NCI-H2107 treated with DMSO at 0.1 percent for 48 hours (cell line): Measurements from ENCODE around the gene IVNS1ABP.
A peak's percentile ranks its signal among the peaks of the same experiment; 100 is the strongest.
"Not testable (repeated sequence)": the region's sequence is repeated elsewhere in the genome, so short reads cannot be mapped to it uniquely, and the experiment has no call there.

Experiments used
- DNase-seq: peaks from one replicate; lab custom pipeline; 2025; ENCODE audit not compliant: unreplicated experiment; lab: John Stamatoyannopoulos, UW

The IVNS1ABP gene

DNA sequence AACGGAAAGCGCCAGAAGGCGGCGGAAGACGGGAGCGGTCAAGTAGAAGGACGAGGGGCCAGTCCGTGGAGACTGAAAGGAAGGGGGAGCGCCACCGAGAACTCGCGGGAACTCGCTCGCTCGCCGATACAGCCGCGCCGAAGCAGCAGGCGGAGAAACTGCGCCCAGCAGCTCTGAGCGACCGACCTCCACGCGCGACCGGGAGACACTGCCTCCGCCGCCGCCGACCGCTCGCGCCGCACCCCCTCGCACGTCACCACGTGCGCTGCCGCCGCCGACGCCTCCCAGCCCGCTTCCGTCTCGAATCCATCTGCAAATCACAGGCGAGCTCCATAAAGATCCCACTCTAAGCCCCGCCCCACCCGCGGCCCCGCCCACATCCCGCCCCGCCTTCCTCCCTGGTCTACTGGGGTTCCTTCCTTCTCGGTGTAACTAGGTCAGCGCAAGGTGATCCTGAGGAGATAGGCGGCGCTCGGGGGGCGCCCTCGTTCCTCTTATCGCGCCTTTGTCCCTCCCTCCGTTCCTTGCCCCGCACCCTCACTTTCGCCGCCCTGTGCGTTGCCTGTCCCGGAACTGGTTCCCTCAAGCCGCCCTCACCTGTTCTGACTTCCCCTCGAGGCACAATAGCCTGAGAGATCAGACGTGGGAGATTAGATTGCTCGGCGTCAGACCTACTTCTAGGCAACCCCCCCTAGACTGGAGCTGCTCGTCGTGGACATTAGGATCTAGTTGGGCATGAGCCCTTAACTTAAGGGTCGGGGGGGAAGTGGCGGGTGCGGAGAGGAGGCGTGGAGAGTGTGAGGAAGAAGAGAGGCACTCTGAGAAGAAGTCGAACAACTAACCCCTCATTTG, at the start of gene IVNS1ABP:
Gene IVNS1ABP, minus strand, starts transcription at position 210 of the 852 bp plus-strand sequence. CDS start 7,750 bp downstream, outside the sequence.
- peak; percentile 98 for DNase-seq

DNA sequence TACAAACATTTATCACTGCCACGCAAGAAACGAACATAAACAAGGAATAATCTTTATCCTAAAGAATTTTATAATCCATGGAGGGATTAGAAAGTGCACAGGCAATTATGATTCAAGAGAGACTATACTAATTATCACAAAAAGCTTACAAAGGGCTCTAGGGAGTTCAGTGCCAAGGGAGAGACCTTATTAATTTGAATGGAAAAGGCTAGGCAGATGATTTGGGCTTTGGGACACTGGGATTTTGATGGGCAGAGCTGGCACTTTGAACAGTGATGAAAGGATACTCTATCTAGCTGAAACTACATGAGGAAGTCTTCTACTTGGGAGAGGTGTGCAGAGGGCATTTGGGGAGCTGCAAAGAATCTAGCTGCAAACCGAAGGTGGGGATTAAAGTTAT, 48.9 kb upstream of the IVNS1ABP start:
- DNase-seq, result no peak

DNA sequence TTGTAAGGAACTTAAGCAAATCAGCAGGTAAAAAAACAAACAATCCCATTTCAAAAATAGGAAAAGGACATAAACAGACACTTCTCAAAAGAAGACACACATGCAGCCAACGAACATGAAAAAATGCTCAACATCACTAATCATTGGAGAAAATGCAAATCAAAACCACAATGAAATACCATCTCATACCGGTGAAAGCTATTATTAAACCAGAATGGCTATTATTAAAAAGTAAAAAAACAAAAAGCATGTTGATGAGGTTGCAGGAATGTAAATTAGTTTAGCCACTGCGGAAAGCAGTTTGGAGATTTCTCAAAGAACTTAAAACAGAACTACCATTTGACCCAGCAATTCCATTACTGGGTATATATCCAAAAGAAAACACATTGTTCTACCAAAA, 47.5 kb upstream of the IVNS1ABP start:
- not testable (repeated sequence) for DNase-seq

DNA sequence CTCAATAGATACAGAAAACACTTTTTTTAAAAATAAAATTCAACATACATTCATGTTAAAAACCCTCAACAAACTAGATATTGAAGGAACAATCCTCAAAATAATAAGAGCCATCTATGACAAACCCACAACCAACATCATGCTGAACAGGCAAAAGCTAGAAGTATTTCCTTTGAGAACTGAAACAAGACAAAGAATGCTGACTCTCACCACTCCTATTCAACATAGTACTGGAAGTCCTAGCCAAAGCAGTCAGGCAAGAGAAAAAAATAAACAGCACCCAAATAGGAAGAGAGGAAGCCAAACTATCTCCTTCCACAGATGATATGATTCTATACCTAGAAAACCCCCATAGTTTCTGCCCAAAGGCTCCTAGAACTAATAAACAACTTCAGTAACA, 46.2 kb upstream of the IVNS1ABP start:
- no peak for DNase-seq

DNA sequence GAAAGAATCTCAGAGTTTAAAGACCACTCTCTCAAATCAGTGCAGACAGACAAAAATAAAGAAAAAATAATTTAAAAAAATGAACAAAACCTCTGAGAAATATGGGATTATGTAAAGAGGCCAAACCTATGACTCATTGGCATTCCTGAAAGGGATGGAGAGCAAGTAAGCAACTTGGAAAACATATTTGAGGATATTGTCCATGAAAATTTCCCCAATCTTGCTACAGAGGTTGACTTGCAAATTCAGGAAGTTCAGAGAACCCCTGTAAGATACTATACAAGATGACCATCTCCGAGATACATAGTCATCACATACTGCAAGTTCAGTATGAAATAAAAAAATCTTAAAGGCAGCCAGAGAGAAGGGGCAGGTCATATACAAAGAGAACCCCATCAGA, 43.7 kb upstream of the IVNS1ABP start:
- DNase-seq, result no peak

DNA sequence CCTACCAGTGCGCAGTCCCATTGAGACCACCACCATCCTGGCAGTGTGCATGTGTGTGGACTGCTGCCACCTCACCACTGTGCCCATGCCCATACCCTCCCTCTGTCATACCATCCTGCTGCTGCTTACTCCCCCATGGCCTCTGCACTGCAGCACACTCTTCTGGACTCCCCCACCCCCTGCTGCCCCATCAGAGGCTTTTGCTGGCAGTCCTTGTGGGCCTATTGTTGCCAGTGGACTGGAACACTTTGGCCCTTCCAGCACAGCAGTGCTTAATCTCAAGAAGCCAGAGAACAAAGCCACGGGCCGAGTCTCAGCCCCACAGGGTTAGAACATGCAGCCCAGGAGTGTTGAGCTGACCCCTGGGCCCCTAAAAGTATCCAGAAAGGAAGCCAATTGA, 41.9 kb upstream of the IVNS1ABP start:
- DNase-seq, result no peak

DNA sequence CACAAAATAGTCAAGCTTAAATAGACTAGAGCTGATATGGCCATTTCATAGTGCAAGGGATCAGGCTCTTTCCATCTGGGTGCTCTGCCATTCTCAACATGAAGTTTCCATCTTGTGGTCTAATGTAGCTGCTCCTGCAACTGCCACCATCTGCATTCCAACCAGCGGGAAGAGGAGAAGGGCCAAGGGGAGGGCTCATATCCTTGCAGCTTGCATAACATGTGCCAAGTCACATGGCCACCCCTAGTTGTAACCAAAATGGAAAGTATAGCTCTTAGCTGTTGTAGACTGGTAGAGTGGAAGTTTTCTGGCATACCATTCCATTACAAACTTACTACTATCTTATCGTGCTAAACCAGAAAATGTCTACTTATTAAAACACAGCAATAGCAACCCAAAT, 38.9 kb upstream of the IVNS1ABP start:
- DNase-seq, result no peak

DNA sequence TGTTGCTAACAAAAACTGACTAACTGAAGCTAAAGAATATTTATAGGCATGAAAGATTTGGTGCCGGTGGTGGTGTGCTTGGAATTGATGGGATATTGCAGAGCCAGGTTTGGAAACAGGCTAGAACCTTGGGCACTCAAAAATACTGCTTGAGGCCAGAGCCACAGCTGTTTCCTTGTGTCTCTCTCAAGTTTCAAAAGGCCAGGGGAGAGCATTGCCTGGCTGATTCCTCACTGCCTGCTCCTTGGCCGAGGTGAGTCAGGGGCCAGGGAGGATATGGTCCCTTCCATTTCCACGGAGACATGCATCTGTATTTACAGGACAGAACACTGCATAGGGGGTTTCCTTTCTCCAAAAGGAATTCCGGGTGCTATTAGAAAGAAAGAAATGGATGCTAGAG, 36.1 kb upstream of the IVNS1ABP start:
- DNase-seq, result no peak

DNA sequence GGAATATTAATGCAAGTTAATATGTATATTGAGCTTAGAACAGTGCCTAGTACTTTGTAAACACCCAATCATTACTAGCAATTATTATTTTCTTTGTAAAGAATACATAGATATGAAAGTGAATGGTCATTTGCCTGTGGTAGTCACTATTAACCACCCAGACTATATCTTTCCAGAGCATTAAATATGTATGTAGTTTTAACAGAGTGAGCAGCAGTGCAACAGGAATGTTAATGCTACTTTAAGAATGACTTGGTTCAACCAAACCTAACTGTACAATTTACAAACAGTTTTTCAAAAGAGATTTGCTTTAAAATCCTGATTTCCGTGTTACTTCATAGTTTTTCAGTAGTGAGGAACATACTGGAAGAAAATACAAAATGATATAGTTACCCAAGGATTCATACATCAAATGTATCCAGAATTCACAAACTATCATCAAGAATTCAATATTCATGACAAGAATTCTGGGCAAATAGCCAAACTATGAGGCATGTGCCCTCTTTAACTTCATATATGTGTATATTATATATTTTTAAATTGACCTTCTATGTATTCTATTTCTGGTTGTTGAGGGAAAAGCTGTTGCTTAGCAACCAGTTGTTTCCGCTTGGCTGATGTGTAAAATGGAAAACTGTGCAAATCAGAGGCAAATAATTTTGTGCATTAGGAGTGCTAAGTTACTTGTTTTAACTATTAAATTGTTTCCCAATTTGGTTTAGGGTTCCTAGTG, 34.9 kb upstream of the IVNS1ABP start:
- DNase-seq, result no peak

DNA sequence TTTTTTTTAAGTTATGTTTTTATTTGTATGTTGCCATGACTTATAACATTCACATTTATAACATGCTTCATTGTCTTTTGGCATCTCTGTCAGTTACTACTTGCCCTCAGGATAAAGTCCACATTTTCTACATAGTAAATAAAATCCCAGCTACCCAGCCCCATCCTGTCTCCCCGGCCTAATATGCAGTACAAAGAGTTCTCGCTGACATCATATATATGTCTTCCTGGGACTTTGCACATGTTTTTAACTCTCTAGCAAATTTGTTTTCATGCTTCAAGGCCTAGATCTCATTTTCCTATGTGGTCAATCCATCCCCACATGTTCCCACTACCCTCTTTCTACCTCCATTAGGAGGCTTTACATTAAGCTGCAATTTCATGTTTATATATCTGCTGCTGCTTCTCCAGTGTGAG, 33.0 kb upstream of the IVNS1ABP start:
- no peak for DNase-seq

DNA sequence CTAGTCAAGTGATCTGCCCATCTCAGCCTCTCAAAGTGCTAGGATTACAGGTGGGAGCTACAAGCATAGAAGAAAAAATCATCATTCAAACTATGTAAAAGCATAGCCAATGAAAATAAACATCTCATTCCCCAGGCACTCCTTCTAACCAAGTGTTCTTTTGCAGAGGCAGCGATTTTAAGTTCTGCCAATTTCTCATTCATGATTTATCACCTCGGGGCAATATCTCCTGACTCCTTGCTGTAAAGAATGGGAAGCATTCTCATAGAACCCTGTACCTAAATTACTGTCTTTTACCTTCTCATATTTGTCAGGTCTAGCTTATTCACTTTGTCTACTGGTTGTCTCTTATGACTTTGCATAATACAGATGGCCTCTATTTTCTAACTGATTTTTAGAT, 32.5 kb upstream of the IVNS1ABP start:
- DNase-seq, result no peak

DNA sequence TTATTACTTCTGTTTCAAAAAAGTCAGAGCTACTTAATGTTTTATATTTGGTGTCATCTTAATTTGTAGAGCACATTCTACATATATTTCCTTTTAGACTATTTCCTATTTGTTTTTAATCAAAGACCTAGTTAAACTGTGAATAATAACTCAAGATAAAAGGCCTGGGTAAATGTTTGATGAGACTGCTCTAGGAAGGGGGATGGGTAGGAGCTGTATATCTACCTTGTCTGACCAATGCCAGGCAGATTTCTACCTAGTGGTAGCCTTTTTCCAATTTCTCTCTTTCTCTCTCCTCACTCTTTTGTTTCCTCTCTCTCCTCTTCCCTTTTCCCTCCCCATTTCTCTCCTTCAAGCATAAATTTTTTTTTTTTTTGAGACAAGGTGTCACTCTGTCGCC, 31.9 kb upstream of the IVNS1ABP start:
- DNase-seq, result no peak

DNA sequence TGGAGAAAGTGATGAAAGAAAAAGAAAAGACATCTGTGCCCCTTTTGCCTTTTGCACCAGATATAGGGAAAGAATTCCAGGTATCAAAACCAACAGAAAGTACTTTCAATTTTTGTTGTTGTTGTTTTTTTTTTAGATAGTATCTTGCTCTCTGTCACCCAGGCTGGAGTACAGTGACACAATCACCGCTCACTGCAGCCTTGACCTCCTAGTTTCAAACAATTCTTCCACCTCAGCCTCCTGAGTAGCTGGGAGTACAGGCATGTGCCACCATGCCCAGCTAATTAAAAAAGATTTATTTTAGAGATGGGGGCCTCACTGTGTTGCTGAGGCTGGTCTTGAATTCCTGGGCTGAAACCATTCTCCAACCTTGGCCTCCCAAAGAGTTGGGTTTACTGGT, 31.3 kb upstream of the IVNS1ABP start:
- no peak for DNase-seq

DNA sequence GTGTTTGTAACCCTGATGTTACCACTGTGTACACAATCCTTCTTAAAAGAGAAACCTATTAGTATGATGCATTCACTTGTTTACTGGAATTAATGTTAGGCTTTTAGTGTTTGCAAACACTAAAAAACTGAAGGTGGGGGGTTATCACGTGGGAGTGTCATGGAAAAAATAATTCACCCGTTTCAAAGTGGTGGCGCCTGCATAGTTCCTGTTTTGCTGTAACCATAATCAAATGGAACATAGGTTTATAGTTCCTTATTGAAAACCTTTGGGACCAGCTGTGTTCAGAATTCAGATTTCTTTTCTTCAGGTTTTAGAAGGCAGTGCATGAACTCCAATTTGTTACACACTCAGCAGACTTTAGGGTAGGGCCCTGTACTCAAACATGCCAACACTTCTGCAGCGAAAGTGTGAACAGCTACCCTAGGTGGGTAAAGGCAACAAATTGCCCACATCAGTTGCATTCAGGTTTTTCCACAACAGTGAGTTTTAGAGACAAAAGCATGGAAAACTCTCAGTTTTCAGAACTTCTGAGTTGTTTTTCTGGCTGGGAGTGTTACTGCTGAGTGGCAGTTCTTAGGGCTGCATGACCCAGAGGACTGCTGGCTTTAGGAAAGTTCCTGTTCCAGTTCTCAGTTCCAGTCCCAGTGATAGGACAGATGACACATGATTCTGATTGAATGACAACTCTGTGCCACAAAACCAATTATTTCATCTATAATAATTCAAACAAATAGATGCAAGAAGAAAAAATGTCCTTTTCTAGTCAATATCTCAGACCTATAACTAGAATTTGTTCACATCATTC, 29.1 kb upstream of the IVNS1ABP start:
- no peak for DNase-seq

DNA sequence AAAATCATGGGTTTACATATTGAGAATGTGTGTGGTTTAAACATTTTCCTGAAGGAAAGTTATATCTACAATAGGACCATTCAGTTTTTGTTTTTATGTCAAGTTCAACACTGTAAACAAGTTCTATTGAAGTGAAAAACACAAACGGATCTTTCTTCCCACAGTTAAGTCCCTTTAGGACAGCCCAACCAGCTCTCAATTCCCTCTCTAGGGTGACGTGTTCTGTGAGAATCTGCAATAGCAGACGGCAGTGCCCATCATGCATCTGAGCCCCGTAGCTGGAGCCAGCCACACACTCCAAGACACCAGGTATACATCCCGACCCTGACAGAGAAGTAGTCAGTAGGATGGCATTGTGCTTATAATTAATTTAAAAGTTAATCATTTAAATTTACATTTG, 26.3 kb upstream of the IVNS1ABP start:
- no peak for DNase-seq

DNA sequence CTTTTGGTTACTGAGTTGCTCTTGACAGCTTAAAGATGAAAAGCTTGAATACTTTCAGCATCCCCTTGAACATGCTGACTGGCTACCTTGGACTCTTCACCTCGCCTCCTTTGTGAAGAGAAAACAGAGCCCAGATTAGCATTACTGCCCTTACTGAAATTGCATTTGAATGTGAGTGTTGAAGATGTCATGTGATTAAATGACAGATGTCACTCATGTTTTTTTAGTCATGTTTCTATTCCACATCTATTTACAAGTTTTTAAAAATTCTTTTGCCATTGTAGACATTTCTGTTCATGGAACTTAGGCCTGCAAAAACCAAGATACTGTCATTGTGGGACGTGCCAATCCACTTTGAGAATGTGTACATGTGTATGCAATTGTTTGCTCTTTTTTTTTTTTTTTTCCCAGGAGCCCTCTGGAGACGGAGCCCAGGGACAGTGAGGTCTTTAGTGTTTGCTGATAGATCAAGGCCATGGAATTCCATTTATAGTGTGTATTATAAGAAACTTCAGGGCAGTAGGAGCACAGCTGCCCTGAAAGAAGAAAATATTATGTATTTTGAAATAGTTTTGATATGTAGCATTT, 25.7 kb upstream of the IVNS1ABP start:
- DNase-seq, result no peak

DNA sequence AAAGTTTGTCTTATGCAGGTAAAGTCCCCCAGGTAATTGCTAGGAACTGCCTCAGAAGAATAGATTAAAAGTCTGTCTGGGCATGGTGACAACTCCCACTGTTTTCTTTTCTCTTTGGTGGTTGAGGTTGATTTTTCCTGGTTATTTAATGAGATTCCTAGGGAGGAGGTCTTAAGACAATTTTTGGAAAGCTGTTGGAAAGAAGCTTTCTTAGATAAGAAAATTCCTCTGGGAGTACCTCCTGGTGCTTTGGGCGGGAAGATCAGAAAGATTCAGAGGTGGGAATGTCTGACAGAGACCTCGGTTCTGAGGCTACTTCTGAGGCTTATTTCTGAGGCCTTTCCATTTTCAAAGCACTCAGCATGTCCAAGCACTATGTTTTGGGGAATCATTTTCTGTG, 25.0 kb upstream of the IVNS1ABP start:
- no peak for DNase-seq

DNA sequence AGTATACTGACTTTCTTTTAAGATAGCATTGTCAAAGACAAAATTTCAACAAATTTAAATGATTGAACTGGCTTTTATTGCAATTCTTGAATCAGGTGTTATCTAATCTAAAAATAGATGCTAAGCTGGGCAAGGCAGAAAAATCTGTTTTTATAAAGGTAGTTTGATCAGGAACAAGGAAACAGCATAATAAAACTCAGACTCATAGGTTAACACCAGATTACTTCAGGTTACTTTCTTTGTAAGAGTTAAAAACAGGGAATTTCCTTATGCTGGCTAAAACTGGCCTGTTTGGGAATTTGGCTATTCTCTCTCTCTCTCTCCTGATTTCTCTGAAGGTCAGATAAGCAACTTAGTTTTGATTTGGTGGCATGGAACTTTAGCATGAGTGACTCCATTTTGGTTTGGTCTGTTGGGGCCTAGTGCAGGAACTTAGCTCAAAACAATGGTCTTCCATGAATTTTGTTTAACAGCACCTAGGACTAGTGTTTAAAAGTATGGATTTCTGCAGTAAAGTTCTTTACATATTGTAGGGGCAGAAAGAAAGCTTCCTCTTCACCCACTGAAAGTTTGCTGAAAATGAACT, 24.2 kb upstream of the IVNS1ABP start:
- no peak for DNase-seq

DNA sequence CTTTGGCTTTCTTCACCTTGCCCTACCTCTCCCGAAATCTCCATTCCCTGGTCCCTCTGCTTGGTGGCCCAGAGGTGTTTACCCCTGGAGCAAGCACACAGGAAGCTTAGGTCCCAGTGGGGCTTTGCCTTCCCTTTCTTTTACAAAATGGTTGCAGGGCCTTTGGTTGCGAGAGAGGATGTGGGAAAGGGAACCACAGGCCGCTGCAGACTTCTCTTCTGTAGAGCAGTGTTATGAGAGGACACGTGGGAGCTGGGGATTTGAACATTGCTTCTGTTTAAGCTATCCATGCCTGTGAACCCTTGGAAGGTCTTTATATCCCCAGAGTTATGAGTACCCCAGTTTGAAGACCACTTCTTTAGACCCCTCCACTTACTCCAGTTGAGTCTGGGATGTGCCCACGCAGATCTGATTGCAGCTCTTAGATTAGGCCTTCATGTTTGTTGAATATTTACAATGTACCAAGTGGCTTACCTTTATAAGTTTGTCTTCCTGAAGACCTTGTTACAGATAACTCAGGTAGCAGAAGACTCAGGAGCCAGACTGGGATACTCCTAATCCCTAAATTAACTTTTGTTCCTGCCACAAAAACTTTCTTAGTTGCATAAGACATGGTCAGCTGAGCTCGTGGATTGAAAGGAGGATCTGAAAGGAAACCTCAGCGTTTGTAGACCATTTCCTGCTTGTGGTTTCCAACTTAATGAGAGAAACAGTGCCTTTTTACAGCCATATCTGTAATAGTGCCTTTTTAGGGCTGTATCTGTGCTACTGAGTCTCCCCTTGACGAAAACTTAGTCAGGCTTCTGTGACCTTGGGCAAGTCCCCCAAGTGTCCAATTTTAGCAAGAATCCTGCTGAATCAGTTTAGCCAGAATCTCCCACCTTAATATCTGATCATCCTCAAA, 21.9 kb upstream of the IVNS1ABP start:
- no peak for DNase-seq

DNA sequence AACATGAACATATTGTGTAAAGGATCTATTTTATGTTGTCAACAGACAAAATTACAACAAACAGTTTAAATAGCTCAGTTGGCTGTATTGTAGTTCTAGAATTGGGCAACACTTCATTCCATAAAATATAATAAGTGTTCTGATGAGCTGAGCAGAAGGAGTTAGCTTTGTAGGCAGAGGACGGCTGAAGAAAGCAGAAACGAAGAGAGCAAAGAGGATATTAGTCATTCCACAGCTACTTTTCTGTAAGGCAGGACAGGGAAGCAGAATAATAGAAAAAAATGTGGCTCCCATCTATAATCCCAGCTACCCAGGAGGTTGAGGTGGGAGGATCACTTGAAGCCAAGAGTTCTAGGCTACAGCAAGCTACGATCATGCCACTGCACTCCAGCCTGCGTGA, 20.2 kb upstream of the IVNS1ABP start:
- no peak for DNase-seq
